ENCODE results near the gene DMP1.

GRCh38 chr4:87659247-87659931 lies 9.3 kb downstream of the DMP1 start:
- TF ChIP-seq CTCF (IDR thresholded peaks at IDR 0.05) = no peak
- TF ChIP-seq ZFX (IDR thresholded peaks at IDR 0.05; ENCODE audit: borderline replicate concordance) = no peak

Data from 22Rv1 (cell line).